GM23248 (cell line): ENCODE measurements around the gene AMFR.

Experiments
- EZH2 ChIP-seq: fragments of 200-600 bp; sonication (generic); IDR thresholded peaks from 2 replicates; pipeline ENCODE4 v1.6.1; 2018; ENCODE audit warnings: antibody characterized with exemption, mild to moderate bottlenecking; ENCODE audit not compliant: insufficient read depth, poor library complexity, severe bottlenecking
- EZH2phosphoT487 ChIP-seq: fragments of 200-600 bp; sonication (generic); IDR thresholded peaks from 2 replicates; pipeline ENCODE4 v1.6.1; 2018; ENCODE audit warnings: antibody characterized with exemption, moderate library complexity, mild to moderate bottlenecking, low read depth; ENCODE audit not compliant: insufficient read depth

DNA sequence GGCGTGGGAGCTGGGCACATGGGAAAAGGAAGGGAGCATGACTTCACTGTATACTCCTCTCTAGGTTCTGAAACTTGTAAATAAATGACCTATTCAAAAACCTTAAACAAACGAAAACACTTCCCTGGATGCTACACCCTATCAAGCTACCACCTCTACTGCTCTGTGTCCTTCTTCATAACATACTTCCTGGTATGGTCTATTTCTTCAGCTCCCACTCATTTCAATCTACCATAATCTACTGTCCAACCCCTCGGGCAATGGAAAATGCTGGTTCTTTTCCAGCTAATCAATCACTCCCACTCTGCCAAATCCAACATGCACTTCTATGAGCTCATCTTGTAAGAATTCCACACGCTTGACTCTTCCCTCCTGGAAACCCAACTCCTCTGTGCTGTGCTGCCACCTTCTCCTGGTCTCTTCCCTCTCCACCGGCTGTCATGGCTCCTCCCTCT is 42.4 kb downstream of the AMFR start:
- no peak for TF ChIP-seq EZH2
- no peak for TF ChIP-seq EZH2phosphoT487
